Right forelimb (tissue), 1 donor: ENCODE results near the gene LRRC14B.
"Not testable (repeated sequence)": the region's sequence is repeated elsewhere in the genome, so short reads cannot be mapped to it uniquely, and the experiment has no call there.

ENCODE experiments used
- DNase-seq: peaks from one replicate; pipeline ENCODE4 v3.0.0-alpha.2; 2018

The LRRC14B gene

GRCh38 chr5:160921-161802, 30.1 kb upstream of the LRRC14B start:
- peak; percentile 24 for DNase-seq

GRCh38 chr5:161803-162110, 29.5 kb upstream of the LRRC14B start:
- DNase-seq, result no peak

- DNase-seq, result peak; percentile 5
Observed at GRCh38 chr5:162190-162564, 29.1 kb upstream of the LRRC14B start.

GRCh38 chr5:162565-163337, 28.5 kb upstream of the LRRC14B start:
- peak; percentile 30 for DNase-seq

- DNase-seq, result no peak
Observed at GRCh38 chr5:163338-163620, 28.0 kb upstream of the LRRC14B start.

GRCh38 chr5:163841-164240, 27.5 kb upstream of the LRRC14B start:
- peak; percentile 7 for DNase-seq

GRCh38 chr5:164244-164643, 27.1 kb upstream of the LRRC14B start:
- DNase-seq, result peak; percentile 7

GRCh38 chr5:164783-165182, 26.5 kb upstream of the LRRC14B start:
- DNase-seq, result not testable (repeated sequence)

GRCh38 chr5:166441-167372, 24.6 kb upstream of the LRRC14B start:
- DNase-seq, result peak; percentile 19

GRCh38 chr5:167511-167910, 23.8 kb upstream of the LRRC14B start:
- DNase-seq, result peak; percentile 19

- peak; percentile 44 for DNase-seq
Observed at GRCh38 chr5:167982-168660, 23.2 kb upstream of the LRRC14B start.

- DNase-seq, result peak; percentile 50
Observed at GRCh38 chr5:169071-169727, 22.1 kb upstream of the LRRC14B start.

GRCh38 chr5:169728-170094, 21.6 kb upstream of the LRRC14B start:
- peak; percentile 24 for DNase-seq

GRCh38 chr5:170971-171800, 20.1 kb upstream of the LRRC14B start:
- peak; percentile 24 for DNase-seq

GRCh38 chr5:171801-172331, 19.4 kb upstream of the LRRC14B start:
- DNase-seq, result peak; percentile 35

- peak; percentile 18 for DNase-seq
Observed at GRCh38 chr5:172421-172820, 18.9 kb upstream of the LRRC14B start.

GRCh38 chr5:172841-173251, 18.4 kb upstream of the LRRC14B start:
- DNase-seq, result peak; percentile 25

- no peak for DNase-seq
Observed at GRCh38 chr5:173392-174290, 17.7 kb upstream of the LRRC14B start.

- no peak for DNase-seq
Observed at GRCh38 chr5:174291-174600, 17.0 kb upstream of the LRRC14B start.

- no peak for DNase-seq
Observed at GRCh38 chr5:174876-175465, 16.3 kb upstream of the LRRC14B start.
